NOMO-1 treated with dmso at 0.1 percent for 144 hours (cell line): ENCODE data around the gene CHIA.
"Not testable (repeated sequence)": the region's sequence is repeated elsewhere in the genome, so short reads cannot be mapped to it uniquely, and the experiment has no call there.

Experiments
- DNase-seq: peaks from one replicate; lab custom pipeline; 2025; ENCODE audit not compliant: unreplicated experiment; lab: John Stamatoyannopoulos, UW

CHIA gene

DNA sequence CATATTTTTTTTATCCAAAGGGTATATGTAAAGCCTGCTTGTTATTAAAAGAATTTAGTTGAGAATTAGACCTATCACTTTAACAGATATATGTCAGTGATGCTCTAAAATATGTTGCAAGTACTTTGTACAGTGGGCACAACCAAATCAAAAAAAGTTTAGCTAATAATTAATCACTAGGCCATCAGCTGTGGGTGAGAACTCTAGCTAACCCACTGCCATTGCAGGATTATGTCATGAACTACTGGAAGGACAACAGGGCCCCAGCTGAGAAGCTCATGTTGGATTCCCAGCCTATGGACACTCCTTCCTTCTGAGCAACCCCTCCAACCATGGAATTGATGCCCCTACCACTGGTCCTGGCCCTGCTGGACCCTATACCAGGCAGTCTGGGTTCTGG, 6.8 kb upstream of the CHIA start:
- no peak for DNase-seq

DNA sequence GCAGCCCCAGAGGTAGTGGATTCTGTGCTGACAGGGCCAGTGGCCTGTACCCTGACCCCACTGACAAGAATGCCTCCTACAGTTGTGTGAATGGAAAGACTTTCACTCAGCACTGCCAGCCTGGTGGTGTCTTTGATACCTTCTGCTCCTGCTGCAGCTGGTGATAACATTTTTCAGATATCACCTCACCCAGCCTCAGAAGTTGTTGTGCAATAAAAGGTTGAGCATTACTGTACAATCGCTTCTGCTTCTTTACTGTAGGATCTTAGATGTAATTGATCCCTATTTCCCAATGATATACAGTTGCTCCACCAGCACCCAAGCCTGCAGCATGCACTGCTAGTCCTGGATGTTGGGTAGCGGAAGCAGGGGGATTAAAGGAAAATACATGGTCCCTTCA, 4.8 kb upstream of the CHIA start:
- DNase-seq = no peak

DNA sequence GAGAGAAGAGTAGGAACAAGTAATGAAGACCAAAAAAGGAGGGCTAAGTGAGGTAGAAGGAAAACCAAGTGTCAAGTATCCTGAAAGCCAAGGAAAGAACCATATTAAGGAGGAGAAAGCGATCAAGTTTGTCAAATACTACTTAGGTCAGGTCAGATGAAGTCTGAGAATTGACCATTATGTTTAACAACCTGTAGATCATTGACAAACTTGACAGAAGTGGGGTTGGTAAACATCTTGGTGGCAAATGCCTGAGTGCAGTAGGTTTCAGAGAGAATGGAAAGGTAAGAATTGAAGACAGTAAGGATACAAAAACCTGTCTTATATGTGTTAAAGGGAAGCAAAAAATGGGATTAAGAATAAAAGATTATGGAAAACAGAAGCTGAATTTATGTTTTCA, 3.7 kb upstream of the CHIA start:
- no peak for DNase-seq

DNA sequence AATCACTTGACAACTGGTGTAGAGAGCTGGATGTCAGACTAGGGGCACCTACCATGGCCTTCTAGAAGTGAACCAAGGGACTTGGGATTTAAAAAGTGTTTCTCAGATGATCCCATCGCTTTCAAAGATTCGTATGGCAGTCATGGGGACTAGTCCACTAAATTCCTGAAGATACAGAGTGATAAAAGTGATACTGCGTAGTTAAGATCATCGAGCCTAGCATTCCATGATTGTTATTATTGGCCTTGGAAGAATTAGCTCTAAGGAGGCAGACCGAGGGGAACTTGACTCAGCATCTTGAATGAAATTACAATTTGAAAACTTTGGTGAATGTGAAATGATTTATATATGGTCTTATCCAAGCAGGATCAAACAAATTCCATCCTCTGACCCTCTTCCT, 1.3 kb upstream of the CHIA start:
- no peak for DNase-seq

DNA sequence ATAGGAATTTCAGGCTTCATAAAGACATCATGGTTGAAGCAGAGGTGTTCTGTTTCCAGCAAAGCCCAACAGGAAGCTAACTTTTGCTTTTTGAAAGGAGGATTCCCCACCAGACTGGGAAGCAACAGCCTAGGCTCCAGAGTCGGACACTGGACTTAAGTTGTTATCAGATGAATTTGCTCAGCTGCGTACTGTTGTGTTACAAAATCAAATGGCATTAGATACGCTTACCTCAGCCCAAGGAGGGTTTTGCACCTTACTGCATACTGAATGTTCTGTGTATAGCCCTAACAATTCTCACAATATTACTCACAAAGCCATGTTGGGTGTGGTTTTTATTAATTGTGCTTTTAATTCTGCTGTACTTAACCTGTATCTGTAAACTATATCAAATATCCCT, 547 bp upstream of the CHIA start:
- DNase-seq = no peak

GRCh38 chr1:111294390-111294789, 3.7 kb downstream of the CHIA start:
- no peak for DNase-seq

GRCh38 chr1:111302374-111302773, 11.7 kb downstream of the CHIA start:
- DNase-seq = no peak

DNA sequence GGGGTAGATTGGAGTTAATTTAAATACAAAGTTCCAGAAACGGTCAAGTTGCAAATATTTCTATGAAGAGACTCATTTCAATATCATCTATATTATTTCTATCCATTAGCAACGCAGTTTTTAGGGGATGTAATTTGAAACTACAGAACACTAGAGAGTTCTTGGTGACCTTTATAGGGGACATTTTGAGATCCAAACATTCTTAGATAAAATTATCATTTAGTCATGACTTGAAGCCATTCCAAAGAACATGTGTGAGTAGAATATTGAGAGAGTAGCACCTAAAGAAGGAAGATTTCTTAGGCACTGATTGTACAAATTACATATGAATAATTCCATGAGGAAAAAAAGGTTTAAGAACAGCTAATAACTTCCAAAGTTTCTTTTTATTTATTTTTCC, 19.0 kb downstream of the CHIA start:
- DNase-seq = no peak

DNA sequence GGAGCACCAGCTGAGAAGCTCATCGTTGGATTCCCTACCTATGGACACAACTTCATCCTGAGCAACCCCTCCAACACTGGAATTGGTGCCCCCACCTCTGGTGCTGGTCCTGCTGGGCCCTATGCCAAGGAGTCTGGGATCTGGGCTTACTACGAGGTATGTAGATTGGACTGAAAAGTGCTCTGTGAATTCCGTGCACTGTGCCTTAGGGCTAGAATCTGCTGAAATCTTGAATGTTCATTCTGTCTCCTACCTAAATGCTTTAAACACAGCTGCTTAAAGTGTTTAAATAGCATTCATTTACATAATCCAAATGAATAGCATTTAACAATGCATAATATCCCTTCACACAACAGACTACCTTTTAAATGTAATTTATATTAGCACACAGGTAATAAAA, 27.9 kb downstream of the CHIA start:
- no peak for DNase-seq

DNA sequence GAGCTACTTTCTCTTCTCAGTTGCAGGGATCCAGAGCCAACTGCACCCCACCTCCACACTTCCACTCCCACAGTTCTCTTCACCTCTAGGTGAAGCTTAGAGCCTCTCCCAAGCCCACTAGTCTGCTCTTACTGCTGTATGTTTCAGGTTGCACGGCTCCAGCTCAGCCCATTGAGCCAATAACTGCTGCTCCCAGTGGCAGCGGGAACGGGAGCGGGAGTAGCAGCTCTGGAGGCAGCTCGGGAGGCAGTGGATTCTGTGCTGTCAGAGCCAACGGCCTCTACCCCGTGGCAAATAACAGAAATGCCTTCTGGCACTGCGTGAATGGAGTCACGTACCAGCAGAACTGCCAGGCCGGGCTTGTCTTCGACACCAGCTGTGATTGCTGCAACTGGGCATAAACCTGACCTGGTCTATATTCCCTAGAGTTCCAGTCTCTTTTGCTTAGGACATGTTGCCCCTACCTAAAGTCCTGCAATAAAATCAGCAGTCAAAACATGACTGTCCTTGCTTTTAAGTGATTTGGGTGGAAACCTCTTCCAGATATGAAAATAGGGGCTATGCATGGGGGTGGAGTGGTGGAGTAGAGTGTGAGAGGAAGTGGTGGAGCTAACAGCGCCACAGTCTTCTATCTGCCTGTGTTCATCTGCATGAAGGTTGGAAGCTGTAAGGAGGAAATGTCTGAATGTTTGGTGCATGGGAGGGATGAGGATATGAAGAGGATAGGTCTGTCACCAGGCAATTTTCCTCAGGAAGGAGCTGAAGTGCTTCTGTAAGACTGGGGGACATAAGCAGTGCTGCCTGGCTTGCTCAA, 29.6 kb downstream of the CHIA start:
- no peak for DNase-seq

DNA sequence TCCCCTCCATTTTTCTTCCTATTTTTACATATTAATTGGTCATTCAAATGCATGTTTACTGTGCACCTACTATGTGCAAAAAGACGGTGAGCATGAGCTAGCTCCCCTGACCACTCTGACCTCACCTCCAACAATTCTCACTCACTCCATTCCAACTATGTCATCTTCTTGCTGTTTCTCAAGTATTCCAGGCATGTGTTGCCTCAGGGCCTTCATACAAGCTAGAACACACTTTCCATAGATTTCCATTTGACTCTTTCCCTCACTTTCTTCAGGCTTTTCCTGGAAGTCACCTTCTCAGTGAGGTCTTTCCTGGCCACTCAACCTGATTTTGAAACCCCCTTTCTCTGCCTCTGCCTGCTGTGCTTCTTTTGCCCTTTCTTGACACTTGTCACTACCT, 32.6 kb downstream of the CHIA start:
- no peak for DNase-seq

DNA sequence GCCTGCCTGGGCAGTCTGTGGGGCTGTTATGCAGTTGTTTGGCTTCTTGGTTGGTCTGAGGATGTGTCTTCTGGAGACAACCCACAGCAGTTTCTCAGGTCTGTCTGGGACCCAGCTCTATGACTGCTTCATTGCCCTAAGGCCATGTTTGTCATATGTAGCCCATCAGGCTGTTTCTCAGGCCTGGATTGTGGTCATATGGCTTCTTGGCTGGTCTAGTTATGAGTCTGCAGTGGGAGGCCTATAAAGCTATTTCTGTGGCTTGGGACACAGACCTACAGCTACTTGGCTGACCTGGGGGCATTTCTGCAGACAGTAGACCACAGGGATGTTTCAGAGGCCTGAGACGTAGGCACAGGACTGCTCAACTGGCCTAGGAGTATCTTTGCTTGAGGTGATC, 41.5 kb downstream of the CHIA start:
- DNase-seq = no peak

- DNase-seq = peak; percentile 13
Measured at GRCh38 chr1:111334169-111334568, 43.5 kb downstream of the CHIA start.

GRCh38 chr1:111335214-111335877, 44.7 kb downstream of the CHIA start:
- DNase-seq = not testable (repeated sequence)

DNA sequence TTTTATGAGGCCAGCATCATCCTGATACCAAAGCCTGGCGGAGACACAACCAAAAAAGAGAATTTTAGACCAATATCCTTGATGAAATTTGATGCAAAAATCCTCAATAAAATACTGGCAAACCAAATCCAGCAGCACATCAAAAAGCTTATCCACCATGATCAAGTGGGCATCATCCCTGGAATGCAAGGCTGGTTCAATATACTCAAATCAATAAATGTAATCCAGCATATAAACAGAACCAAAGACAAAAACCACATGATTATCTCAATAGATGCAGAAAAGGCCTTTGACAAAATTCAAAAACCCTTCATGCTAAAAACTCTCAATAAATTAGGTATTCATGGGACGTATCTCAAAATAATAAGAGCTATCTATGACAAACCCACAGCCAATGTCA, 48.2 kb downstream of the CHIA start:
- DNase-seq = not testable (repeated sequence)

DNA sequence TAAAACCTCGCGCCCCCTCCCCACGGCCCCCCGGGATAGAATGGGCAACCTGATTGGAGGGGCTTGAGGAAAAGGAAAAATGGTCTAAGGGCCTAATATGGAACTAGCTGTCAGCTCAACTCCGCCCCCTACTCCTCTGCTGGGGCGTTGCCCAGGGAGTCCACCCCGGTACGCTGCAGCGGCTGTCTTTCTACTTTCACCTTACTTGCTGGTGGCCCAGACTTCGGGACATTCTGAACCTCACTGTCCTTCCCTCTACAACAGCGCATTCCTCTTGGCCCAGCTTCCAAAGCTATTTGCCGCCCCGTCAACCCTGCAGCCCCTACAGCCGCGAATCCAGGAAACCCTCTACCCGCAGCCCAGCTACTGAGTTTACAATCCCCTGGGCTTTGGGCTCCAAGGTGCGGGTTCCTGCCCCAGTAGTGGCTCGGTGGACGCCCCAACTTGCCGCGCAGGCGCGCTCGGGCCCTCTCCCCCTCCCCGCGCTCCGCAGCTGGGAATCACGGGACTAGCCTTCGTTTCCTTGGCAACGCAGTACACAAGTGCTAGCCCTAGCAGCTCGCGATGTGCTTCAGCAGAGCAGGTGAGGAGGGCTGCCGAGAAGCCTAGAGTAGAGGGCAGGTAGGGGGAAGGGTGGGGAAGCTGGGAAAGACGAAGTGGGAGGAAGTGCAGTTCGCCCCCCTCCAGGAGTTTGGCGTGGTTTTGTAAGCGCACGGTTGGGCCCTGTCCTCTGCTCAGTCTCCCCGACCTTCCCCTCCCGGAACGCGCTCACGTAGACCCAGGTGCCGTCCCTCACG, 55.6 kb downstream of the CHIA start:
- peak; percentile 66 for DNase-seq

GRCh38 chr1:111347026-111347425, 56.4 kb downstream of the CHIA start:
- DNase-seq = no peak

GRCh38 chr1:111351700-111352099, 61.0 kb downstream of the CHIA start:
- no peak for DNase-seq

DNA sequence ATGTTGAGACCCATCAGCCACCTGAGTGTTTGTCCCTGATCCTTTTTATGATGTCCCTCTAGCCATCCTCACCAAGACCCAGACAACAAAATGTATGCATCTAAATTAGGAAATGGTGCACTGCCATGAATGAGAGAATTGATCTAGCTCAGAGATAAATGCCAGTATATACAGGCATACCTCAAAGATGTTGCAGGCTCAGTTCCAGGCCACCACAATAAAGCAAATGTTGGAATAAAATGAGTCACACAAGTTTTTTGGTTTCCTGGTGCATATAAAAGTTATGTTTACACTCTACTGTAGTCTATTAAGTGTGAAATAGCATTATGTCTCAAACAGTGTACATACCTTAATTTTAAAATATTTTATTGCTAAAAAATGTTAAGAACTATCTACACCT, 63.9 kb downstream of the CHIA start:
- DNase-seq = no peak

- no peak for DNase-seq
Measured at GRCh38 chr1:111358964-111359363, 68.3 kb downstream of the CHIA start.

GRCh38 chr1:111359376-111359775, 68.7 kb downstream of the CHIA start:
- no peak for DNase-seq

DNA sequence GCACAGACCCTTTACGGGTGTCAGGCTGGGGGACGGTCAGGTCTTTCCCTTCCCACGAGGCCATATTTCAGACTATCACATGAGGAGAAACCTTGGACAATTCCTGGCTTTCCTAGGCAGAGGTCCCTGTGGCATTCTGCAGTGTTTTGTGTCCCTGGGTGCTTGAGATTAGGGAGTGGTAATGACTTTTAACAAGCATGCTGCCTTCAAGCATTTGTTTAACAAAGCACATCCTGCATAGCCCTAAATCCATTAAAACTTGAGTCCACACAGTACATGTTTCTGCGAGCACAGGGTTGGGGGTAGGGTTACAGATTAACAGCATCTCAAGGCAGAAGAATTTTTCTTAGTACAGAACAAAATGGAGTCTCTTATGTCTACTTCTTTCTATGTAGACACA, 69.6 kb downstream of the CHIA start:
- DNase-seq = not testable (repeated sequence)
